ENCODE results near the gene SEPTIN1. TPM values are rescaled to one million over a fixed set of nuclear protein-coding genes. Genes with fewer than 3 reads are reported as not detected.
A peak's percentile ranks its signal among the peaks of the same experiment; 100 is the strongest.

Gene SEPTIN1
- total RNA-seq, 1 experiment from 2014 or later, result 1.4 TPM

DNA sequence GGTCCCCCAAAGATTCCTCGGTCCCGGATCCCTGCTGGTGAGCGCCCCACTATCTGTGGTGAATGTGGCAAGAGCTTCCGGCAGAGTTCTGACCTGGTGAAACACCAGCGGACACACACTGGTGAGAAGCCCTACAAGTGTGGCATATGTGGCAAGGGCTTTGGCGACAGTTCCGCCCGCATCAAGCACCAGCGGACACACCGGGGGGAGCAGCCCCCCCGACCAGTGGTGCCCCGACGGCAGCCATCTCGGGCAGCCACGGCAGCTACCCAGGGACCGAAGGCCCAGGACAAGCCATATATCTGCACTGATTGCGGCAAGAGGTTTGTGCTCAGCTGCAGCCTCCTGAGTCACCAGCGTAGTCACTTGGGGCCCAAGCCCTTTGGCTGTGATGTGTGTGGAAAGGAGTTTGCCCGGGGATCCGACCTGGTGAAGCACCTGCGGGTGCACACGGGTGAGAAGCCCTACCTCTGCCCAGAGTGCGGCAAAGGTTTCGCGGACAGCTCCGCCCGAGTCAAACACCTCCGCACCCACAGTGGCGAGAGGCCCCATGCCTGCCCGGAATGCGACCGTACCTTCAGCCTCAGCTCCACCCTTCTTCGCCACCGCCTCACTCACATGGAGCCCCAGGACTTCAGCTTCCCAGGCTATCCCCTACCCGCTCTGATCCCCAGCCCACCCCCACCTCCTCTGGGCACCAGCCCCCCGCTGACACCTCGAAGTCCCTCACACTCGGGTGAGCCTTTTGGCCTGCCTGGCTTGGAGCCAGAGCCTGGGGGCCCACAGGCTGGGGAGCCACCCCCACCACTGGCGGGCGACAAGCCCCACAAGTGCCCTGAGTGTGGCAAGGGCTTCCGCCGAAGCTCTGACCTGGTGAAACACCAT lies 15.7 kb upstream of the SEPTIN1 start:
- H3K79me2 ChIP-seq (ENCODE audit: insufficient read depth, low read length), result peaks cover 4% of the 10 kb centered on the region; the same call in 1 of the 2 replicates
- H3T11ph ChIP-seq (ENCODE audit: low read length), result no peak overlapping the region
- no peaks in the 10 kb centered on the region for H3K79me1 ChIP-seq (ENCODE audit: insufficient read depth, low read depth, low read length, poor library complexity, severe bottlenecking)
- DNase-seq, result no peak
- no peak overlapping the region for H2AFZ ChIP-seq (ENCODE audit: low read length)
- no peak overlapping the region for H2BK20ac ChIP-seq (ENCODE audit: low read depth, low read length, poor library complexity, severe bottlenecking)
- H3K23me2 ChIP-seq (ENCODE audit: insufficient read length, low read depth, low read length, poor library complexity, severe bottlenecking), result peaks cover 22% of the 10 kb centered on the region
- H3K4me2 ChIP-seq (ENCODE audit: insufficient read depth, insufficient read length, low read length), result no peak overlapping the region
- H3K18ac ChIP-seq (ENCODE audit: insufficient read length, low read depth, low read length), result no peak overlapping the region
- H2BK12ac ChIP-seq (ENCODE audit: insufficient read length, low read depth, low read length), result no peak overlapping the region
- TF ChIP-seq, protein P1, sequence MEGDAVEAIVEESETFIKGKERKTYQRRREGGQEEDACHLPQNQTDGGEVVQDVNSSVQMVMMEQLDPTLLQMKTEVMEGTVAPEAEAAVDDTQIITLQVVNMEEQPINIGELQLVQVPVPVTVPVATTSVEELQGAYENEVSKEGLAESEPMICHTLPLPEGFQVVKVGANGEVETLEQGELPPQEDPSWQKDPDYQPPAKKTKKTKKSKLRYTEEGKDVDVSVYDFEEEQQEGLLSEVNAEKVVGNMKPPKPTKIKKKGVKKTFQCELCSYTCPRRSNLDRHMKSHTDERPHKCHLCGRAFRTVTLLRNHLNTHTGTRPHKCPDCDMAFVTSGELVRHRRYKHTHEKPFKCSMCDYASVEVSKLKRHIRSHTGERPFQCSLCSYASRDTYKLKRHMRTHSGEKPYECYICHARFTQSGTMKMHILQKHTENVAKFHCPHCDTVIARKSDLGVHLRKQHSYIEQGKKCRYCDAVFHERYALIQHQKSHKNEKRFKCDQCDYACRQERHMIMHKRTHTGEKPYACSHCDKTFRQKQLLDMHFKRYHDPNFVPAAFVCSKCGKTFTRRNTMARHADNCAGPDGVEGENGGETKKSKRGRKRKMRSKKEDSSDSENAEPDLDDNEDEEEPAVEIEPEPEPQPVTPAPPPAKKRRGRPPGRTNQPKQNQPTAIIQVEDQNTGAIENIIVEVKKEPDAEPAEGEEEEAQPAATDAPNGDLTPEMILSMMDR (conservative IDR thresholded peaks at IDR 0.05), result no peak
- Mint-ChIP-seq H3K36me3 (ENCODE audit: insufficient read depth in 1 of 3, low read depth in 3 of 3) (peaks cover 9 to 33% (median 20%) of the 10 kb centered on the region in 3 experiments; a peak in 6 of 7 replicates), H3K27me3 (ENCODE audit: low read depth) (peaks cover 2% of the 10 kb centered on the region), H3K4me1 (peaks cover 34 to 47% of the 10 kb centered on the region in 2 experiments), H3K9me3 (no peaks in the 10 kb centered on the region; a peak in 1 of 5 replicates), H3K27ac (0 out of 7 replicates have a peak overlapping the region, but pooled peaks of 1 of the 3 experiments have one; percentile 77), H3K4me3 (no peak overlapping the region)
- H3K23ac ChIP-seq (ENCODE audit: insufficient read length, low read depth, low read length), result no peak overlapping the region
- no CpG with 5 or more reads among the region's 42 CpGs for WGBS (ENCODE audit: extremely low coverage, insufficient read length, low lambda C conversion rate)
- H3K4me1 ChIP-seq (ENCODE audit: insufficient read depth, low read length), result no peaks in the 10 kb centered on the region; the same call in 1 of the 2 replicates
- H4K91ac ChIP-seq (ENCODE audit: insufficient read length, low read depth, low read length), result no peak overlapping the region
- H2BK15ac ChIP-seq (ENCODE audit: low read depth, low read length), result no peak overlapping the region
- H2AK5ac ChIP-seq (ENCODE audit: insufficient read length, low read length), result no peak overlapping the region
- no peaks in the 10 kb centered on the region for H4K20me1 ChIP-seq (ENCODE audit: control insufficient read depth, insufficient read depth, insufficient read length)
- no peaks in the 10 kb centered on the region for H3K27me3 ChIP-seq (ENCODE audit: insufficient read depth, low read length)
- no peak overlapping the region for H4K8ac ChIP-seq (replicated peaks; ENCODE audit: insufficient read length, low read depth, low read length)
- no peak overlapping the region for H3K9ac ChIP-seq (ENCODE audit: extremely low read depth, insufficient read length, low read length)
- no peak overlapping the region for H3K4ac ChIP-seq (ENCODE audit: low read depth, low read length)
- no peak overlapping the region for H2BK5ac ChIP-seq (ENCODE audit: insufficient read length, low read length)
- H4K5ac ChIP-seq (ENCODE audit: insufficient read length, low read depth, low read length), result no peak overlapping the region
- H2BK120ac ChIP-seq (ENCODE audit: low read depth, low read length, poor library complexity, severe bottlenecking), result no peak overlapping the region
- H3K56ac ChIP-seq (ENCODE audit: insufficient read length, low read depth, low read length), result no peak overlapping the region
- H3K14ac ChIP-seq (ENCODE audit: insufficient read depth, low read length), result no peak overlapping the region
- no peak overlapping the region for H3K27ac ChIP-seq (ENCODE audit: insufficient read length, low read depth, low read length)
- H3K9me3 ChIP-seq (ENCODE audit: control insufficient read depth, low read depth, low read length), result no peaks in the 10 kb centered on the region
